ENCODE measurements around the gene OR14A2.
"Not testable (repeated sequence)": the region's sequence is repeated elsewhere in the genome, so short reads cannot be mapped to it uniquely, and the experiment has no call there.

The OR14A2 gene

DNA sequence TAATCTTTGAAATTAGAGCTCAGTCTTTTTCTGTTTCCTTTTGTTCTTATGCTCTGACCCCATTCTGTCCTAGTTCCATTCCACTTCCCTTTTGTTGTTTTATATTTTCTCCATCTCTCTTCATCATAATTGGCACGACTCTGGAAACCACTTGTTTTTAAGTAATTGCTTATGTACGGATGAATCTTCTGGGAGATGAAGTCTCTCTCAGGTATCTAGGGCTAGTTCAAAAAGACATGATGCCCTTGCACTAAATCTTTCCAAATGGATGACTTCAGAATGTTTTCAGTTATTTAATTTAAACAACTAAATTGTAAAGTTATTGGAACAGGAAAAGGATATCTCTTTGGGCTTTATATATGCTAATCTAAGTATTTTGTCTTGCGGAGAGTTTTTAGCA lies 31.4 kb downstream of the OR14A2 start, which contains the start of gene OR6F1:
Gene OR6F1 (minus strand): TSS at position 101 of the 400 bp plus-strand sequence. CDS start 3,891 bp downstream, outside the sequence.
- Histone ChIP-seq H3K27ac (replicated peaks) (no peak within 1 kb of the TSS), H3K4me3 (replicated peaks; ENCODE audit: insufficient read depth, low read length) (no peak within 1 kb of the TSS), H3K27me3 (ENCODE audit: insufficient read depth, poor library complexity, severe bottlenecking) (no peaks in the 10 kb centered on the region)
- DNase-seq (ENCODE audit: low read depth in 1 of 2, low spot score in 1 of 2): no peak
- TF ChIP-seq, protein P1, sequence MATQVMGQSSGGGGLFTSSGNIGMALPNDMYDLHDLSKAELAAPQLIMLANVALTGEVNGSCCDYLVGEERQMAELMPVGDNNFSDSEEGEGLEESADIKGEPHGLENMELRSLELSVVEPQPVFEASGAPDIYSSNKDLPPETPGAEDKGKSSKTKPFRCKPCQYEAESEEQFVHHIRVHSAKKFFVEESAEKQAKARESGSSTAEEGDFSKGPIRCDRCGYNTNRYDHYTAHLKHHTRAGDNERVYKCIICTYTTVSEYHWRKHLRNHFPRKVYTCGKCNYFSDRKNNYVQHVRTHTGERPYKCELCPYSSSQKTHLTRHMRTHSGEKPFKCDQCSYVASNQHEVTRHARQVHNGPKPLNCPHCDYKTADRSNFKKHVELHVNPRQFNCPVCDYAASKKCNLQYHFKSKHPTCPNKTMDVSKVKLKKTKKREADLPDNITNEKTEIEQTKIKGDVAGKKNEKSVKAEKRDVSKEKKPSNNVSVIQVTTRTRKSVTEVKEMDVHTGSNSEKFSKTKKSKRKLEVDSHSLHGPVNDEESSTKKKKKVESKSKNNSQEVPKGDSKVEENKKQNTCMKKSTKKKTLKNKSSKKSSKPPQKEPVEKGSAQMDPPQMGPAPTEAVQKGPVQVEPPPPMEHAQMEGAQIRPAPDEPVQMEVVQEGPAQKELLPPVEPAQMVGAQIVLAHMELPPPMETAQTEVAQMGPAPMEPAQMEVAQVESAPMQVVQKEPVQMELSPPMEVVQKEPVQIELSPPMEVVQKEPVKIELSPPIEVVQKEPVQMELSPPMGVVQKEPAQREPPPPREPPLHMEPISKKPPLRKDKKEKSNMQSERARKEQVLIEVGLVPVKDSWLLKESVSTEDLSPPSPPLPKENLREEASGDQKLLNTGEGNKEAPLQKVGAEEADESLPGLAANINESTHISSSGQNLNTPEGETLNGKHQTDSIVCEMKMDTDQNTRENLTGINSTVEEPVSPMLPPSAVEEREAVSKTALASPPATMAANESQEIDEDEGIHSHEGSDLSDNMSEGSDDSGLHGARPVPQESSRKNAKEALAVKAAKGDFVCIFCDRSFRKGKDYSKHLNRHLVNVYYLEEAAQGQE (IDR thresholded peaks at IDR 0.05; ENCODE audit: insufficient replicate concordance, low read depth): no peak
- TF ChIP-seq, protein P2, sequence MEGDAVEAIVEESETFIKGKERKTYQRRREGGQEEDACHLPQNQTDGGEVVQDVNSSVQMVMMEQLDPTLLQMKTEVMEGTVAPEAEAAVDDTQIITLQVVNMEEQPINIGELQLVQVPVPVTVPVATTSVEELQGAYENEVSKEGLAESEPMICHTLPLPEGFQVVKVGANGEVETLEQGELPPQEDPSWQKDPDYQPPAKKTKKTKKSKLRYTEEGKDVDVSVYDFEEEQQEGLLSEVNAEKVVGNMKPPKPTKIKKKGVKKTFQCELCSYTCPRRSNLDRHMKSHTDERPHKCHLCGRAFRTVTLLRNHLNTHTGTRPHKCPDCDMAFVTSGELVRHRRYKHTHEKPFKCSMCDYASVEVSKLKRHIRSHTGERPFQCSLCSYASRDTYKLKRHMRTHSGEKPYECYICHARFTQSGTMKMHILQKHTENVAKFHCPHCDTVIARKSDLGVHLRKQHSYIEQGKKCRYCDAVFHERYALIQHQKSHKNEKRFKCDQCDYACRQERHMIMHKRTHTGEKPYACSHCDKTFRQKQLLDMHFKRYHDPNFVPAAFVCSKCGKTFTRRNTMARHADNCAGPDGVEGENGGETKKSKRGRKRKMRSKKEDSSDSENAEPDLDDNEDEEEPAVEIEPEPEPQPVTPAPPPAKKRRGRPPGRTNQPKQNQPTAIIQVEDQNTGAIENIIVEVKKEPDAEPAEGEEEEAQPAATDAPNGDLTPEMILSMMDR (IDR thresholded peaks at IDR 0.05; ENCODE audit: insufficient read depth, low read length): no peak
- TF ChIP-seq SPI1 (IDR thresholded peaks at IDR 0.05; ENCODE audit: borderline replicate concordance, low read depth): no peak
- TF ChIP-seq POLR2AphosphoS5 (IDR thresholded peaks at IDR 0.05; ENCODE audit: low read depth): no peak
- no peak for TF ChIP-seq GABPA (IDR thresholded peaks at IDR 0.05; ENCODE audit: low read depth)

DNA sequence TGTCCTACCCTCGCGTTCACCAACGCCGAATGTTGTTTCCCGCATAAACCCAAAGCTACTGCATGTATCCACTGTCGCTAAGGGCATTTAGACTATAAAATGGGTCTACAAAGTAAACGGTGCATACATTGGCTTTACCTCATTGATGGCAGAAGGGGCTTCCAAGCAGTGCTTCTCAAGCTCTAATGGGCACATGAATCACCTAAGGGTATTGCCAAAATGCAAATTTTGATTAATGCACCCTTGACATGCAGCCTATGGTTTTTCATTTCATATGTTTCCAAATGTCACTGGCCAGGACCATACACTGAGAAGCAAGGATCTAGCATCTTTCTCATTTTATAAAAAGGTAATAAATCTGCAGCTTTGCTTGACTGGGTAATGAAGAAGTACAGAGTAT lies 34.2 kb downstream of the OR14A2 start:
- TF ChIP-seq GABPA (IDR thresholded peaks at IDR 0.05; ENCODE audit: low read depth) (no peak), POLR2AphosphoS5 (IDR thresholded peaks at IDR 0.05; ENCODE audit: low read depth) (no peak), SPI1 (IDR thresholded peaks at IDR 0.05; ENCODE audit: borderline replicate concordance, low read depth) (no peak)
- TF ChIP-seq, protein P1 (IDR thresholded peaks at IDR 0.05; ENCODE audit: insufficient replicate concordance, low read depth): no peak
- TF ChIP-seq, protein P2 (IDR thresholded peaks at IDR 0.05; ENCODE audit: insufficient read depth, low read length): no peak
- Histone ChIP-seq H3K27ac (replicated peaks) (no peak overlapping the region), H3K4me3 (replicated peaks; ENCODE audit: insufficient read depth, low read length) (no peak overlapping the region), H3K27me3 (ENCODE audit: insufficient read depth, poor library complexity, severe bottlenecking) (no peaks in the 10 kb centered on the region)
- DNase-seq (ENCODE audit: low read depth in 1 of 2, low spot score in 1 of 2): no peak

DNA sequence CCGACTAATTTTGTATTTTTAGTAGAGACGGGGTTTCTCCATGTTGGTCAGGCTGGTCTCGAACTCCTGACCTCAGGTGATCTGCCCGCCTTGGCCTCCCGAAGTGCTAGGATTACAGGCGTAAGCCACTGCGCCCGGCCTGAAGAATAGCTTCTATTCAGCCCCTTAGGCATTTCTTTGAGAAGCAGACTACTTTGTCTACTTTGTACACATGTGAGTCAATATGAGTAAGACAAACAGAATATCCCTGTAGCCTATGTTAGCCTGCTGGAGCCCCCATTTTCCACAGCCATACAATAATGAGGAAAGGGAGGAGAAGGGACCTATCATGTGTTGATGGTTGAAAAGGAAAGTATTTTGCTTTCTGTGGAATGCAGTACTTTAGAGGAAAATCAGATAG lies 37.3 kb downstream of the OR14A2 start:
- not testable (repeated sequence) for H3K27me3 ChIP-seq (ENCODE audit: insufficient read depth, poor library complexity, severe bottlenecking); DNase-seq (ENCODE audit: low read depth in 1 of 2, low spot score in 1 of 2); H3K4me3 ChIP-seq (replicated peaks; ENCODE audit: insufficient read depth, low read length); H3K27ac ChIP-seq (replicated peaks)

DNA sequence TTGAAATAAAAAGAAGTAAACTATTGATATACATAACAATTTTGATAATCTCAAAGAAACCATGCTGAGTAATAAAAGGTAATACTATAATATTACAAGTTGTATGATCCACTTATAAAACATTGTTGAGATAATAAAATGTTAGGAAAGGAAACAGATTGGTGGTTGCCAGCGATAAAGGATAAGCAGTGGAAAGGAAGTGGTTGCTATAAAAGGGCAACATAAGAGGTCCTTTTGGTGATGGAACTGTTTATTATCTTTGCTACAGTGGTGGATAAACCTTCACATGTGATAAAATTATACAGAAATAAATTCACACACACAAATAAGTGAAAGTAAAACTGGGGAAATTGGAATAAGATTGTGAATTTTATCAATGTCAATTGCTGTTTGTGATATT lies 46.6 kb downstream of the OR14A2 start:
- TF ChIP-seq POLR2AphosphoS5 (IDR thresholded peaks at IDR 0.05; ENCODE audit: low read depth) (no peak), SPI1 (IDR thresholded peaks at IDR 0.05; ENCODE audit: borderline replicate concordance, low read depth) (no peak), GABPA (IDR thresholded peaks at IDR 0.05; ENCODE audit: low read depth) (no peak)
- TF ChIP-seq, protein P1 (IDR thresholded peaks at IDR 0.05; ENCODE audit: insufficient replicate concordance, low read depth): no peak
- TF ChIP-seq, protein P2 (IDR thresholded peaks at IDR 0.05; ENCODE audit: insufficient read depth, low read length): no peak
- Histone ChIP-seq H3K4me3 (replicated peaks; ENCODE audit: insufficient read depth, low read length) (no peak overlapping the region), H3K27ac (replicated peaks) (no peak overlapping the region), H3K27me3 (ENCODE audit: insufficient read depth, poor library complexity, severe bottlenecking) (no peaks in the 10 kb centered on the region)
- no peak for DNase-seq (ENCODE audit: low read depth in 1 of 2, low spot score in 1 of 2)

Data from HL-60 (cell line).